ENCODE data around the gene IFIT3. TPM values are rescaled to one million over a fixed set of nuclear protein-coding genes. Genes with fewer than 3 reads are reported as not detected.
"Not testable (repeated sequence)": the region's sequence is repeated elsewhere in the genome, so short reads cannot be mapped to it uniquely, and the experiment has no call there.

The IFIT3 gene
- total RNA-seq, 4 donors from 2014 or later, result 10.6 to 16.4 (median 13.7) TPM

- H3K36me3 ChIP-seq, result peaks cover 0 to 21% (median 0%) of the 10 kb centered on the region in 3 donors
- H3K4me1 ChIP-seq, result peaks cover 0 to 6% (median 0%) of the 10 kb centered on the region in 4 donors
- no peaks in the 10 kb centered on the region for H3K9me3 ChIP-seq
- no peak overlapping the region for H3K4me3 ChIP-seq
- H3K27ac ChIP-seq, result no peak overlapping the region
- TF ChIP-seq POLR2A (IDR thresholded peaks at IDR 0.05) (no peak), CTCF (IDR thresholded peaks at IDR 0.05) (no peak)
- no peaks in the 10 kb centered on the region for H3K27me3 ChIP-seq
- no peak for DNase-seq
Observed at GRCh38 chr10:89308736-89309135, 19.1 kb upstream of the IFIT3 start.

GRCh38 chr10:89309156-89310055, 18.4 kb upstream of the IFIT3 start:
- TF ChIP-seq CTCF (IDR thresholded peaks at IDR 0.05), result no peak
- no peak for TF ChIP-seq POLR2A (IDR thresholded peaks at IDR 0.05)
- no peak overlapping the region for H3K4me3 ChIP-seq

GRCh38 chr10:89310056-89310893, 17.5 kb upstream of the IFIT3 start:
- TF ChIP-seq POLR2A (IDR thresholded peaks at IDR 0.05), result no peak
- no peak for DNase-seq
- Histone ChIP-seq H3K4me3 (no peak overlapping the region), H3K27ac (no peak overlapping the region), H3K36me3 (peaks cover 0 to 21% (median 0%) of the 10 kb centered on the region in 3 donors), H3K9me3 (no peaks in the 10 kb centered on the region), H3K4me1 (no peaks in the 10 kb centered on the region), H3K27me3 (no peaks in the 10 kb centered on the region)

More at GRCh38 chr10:89309156-89310055, 18.4 kb upstream of the IFIT3 start:
- Histone ChIP-seq H3K36me3 (peaks cover 0 to 21% (median 0%) of the 10 kb centered on the region in 3 donors), H3K27me3 (no peaks in the 10 kb centered on the region), H3K9me3 (no peaks in the 10 kb centered on the region), H3K27ac (no peak overlapping the region), H3K4me1 (no peaks in the 10 kb centered on the region)
- DNase-seq, result no peak

DNA sequence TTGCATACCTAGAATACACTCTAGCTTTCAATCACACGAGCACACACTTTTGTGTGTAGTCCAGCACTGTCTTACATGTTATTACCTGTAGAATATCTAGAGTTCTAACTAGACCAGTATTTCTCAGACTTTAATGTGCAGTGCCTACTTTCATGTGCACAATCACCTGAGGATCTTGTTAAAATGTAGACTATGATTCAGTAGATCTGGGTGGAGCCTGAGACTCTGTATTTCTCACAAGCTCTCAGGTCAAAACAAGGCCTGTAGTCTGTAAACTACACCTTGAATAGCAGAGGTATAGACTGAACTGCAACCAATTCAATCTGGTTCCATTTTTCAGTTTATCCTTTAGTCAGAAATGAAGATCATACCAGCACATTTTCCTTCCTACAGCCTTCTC, 14.8 kb upstream of the IFIT3 start:
- no peak for DNase-seq
- Histone ChIP-seq H3K4me1 (no peaks in the 10 kb centered on the region), H3K36me3 (no peaks in the 10 kb centered on the region), H3K27ac (no peak overlapping the region), H3K4me3 (no peak overlapping the region), H3K9me3 (no peaks in the 10 kb centered on the region), H3K27me3 (no peaks in the 10 kb centered on the region)
- TF ChIP-seq CTCF (IDR thresholded peaks at IDR 0.05) (no peak), POLR2A (IDR thresholded peaks at IDR 0.05) (no peak)

- H3K9me3 ChIP-seq, result no peaks in the 10 kb centered on the region
- DNase-seq, result no peak
- TF ChIP-seq POLR2A (IDR thresholded peaks at IDR 0.05), result no peak
- TF ChIP-seq CTCF (IDR thresholded peaks at IDR 0.05), result no peak
- H3K36me3 ChIP-seq, result no peaks in the 10 kb centered on the region
- no peaks in the 10 kb centered on the region for H3K4me1 ChIP-seq
- H3K4me3 ChIP-seq, result no peak overlapping the region
- H3K27ac ChIP-seq, result no peak overlapping the region
- no peaks in the 10 kb centered on the region for H3K27me3 ChIP-seq
Observed at GRCh38 chr10:89314676-89315075, 13.1 kb upstream of the IFIT3 start.

- not testable (repeated sequence) for H3K27ac ChIP-seq, H3K9me3 ChIP-seq, H3K36me3 ChIP-seq, H3K4me3 ChIP-seq, DNase-seq, H3K4me1 ChIP-seq, H3K27me3 ChIP-seq
Observed at GRCh38 chr10:89318047-89318446, 9.8 kb upstream of the IFIT3 start.

DNA sequence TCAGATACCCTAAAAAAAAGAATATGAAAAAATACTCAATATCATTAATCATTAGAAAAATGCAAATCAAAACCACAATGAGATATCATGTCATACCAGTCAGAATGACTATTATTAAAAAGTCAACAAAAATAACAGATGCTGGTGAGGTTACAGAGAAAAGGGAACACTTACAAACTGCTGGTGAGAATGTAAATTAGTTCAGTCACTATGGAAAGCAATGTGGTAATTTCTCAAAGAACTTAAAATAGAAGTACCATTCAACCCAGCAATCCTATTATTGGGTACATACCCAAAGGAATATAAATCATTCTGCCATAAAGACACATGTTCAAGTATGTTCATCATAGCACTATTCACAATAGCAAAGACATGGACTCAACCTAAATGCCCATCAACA, 2.7 kb upstream of the IFIT3 start:
- peaks cover 0 to 18% (median 7%) of the 10 kb centered on the region in 4 donors for H3K4me1 ChIP-seq
- H3K27me3 ChIP-seq, H3K36me3 ChIP-seq, H3K9me3 ChIP-seq, DNase-seq, H3K27ac ChIP-seq, H3K4me3 ChIP-seq: not testable (repeated sequence)

- H3K9me3 ChIP-seq, H3K27me3 ChIP-seq, H3K27ac ChIP-seq, H3K36me3 ChIP-seq, H3K4me3 ChIP-seq, DNase-seq: not testable (repeated sequence)
- H3K4me1 ChIP-seq, result peaks cover 0 to 23% (median 7%) of the 10 kb centered on the region in 4 donors
Observed at GRCh38 chr10:89325856-89326255, 1.9 kb upstream of the IFIT3 start.
